HEK293T (cell line): Measurements from ENCODE around the gene SNTA1.

Source experiments
- CTCF ChIA-PET: fragments of 350-600 bp; formaldehyde crosslinking; extraction: SDS; loops from one replicate; lab custom pipeline; 2021; ENCODE audit warnings: antibody characterized with exemption, inconsistent platforms; lab: Yijun Ruan, JAX
- POLR2A ChIA-PET: fragments of 350-600 bp; formaldehyde crosslinking; extraction: SDS; loops from one replicate; lab custom pipeline; 2020; ENCODE audit warnings: antibody characterized with exemption, inconsistent platforms; lab: Yijun Ruan, JAX
- DNase-seq: peaks from one replicate; pipeline ENCODE4 v3.0.0; 2012; ENCODE audit warnings: mixed read lengths; ENCODE audit errors: extremely low spot score
- ARNT ChIP-seq: fragments of 450-650 bp; IDR thresholded peaks from 2 replicates; pipeline ENCODE4 v1.6.1; 2017; ENCODE audit warnings: mild to moderate bottlenecking
- BHLHE40 ChIP-seq: fragments of 450-650 bp; IDR thresholded peaks from 2 replicates; pipeline ENCODE4 v1.6.1; 2016; ENCODE audit warnings: mild to moderate bottlenecking, moderate library complexity, borderline replicate concordance
- CTBP1 ChIP-seq: fragments of 450-650 bp; IDR thresholded peaks from 2 replicates; pipeline ENCODE4 v1.6.1; 2016; ENCODE audit warnings: borderline replicate concordance
- ELF4 ChIP-seq: fragments of 450-650 bp; IDR thresholded peaks from 2 replicates; pipeline ENCODE4 v1.6.1; 2017; ENCODE audit warnings: antibody characterized with exemption
- FOXA1 ChIP-seq: fragments of 450-650 bp; IDR thresholded peaks from 2 replicates; pipeline ENCODE4 v1.6.1; 2016; ENCODE audit warnings: mild to moderate bottlenecking
- FOXK2 ChIP-seq: fragments of 450-650 bp; IDR thresholded peaks from 2 replicates; pipeline ENCODE4 v1.6.1; 2016; ENCODE audit warnings: mild to moderate bottlenecking
- FOXM1 ChIP-seq: fragments of 450-650 bp; IDR thresholded peaks from 2 replicates; pipeline ENCODE4 v1.6.1; 2017; ENCODE audit warnings: mild to moderate bottlenecking, borderline replicate concordance
- HDGF ChIP-seq: fragments of 450-650 bp; IDR thresholded peaks from 2 replicates; pipeline ENCODE4 v1.6.1; 2017; ENCODE audit warnings: antibody characterized with exemption, borderline replicate concordance
- L3MBTL2 ChIP-seq: fragments of 450-650 bp; conservative IDR thresholded peaks from 2 replicates; pipeline ENCODE4 v1.6.1; 2016; ENCODE audit warnings: mild to moderate bottlenecking
- LEF1 ChIP-seq: fragments of 450-650 bp; IDR thresholded peaks from 2 replicates; pipeline ENCODE4 v1.6.1; 2017; ENCODE audit warnings: mild to moderate bottlenecking, borderline replicate concordance
- NFRKB ChIP-seq: fragments of 450-650 bp; IDR thresholded peaks from 2 replicates; pipeline ENCODE4 v1.6.1; 2016; ENCODE audit warnings: mild to moderate bottlenecking, moderate library complexity
- PKNOX1 ChIP-seq: fragments of 450-650 bp; IDR thresholded peaks from 2 replicates; pipeline ENCODE4 v1.6.1; 2016
- SP1 ChIP-seq: fragments of 450-650 bp; IDR thresholded peaks from 2 replicates; pipeline ENCODE4 v1.6.1; 2017
- SUZ12 ChIP-seq: fragments of 450-650 bp; IDR thresholded peaks from 2 replicates; pipeline ENCODE4 v1.6.1; 2016; ENCODE audit warnings: mild to moderate bottlenecking
- TARDBP ChIP-seq: fragments of 450-650 bp; IDR thresholded peaks from 2 replicates; pipeline ENCODE4 v1.6.1; 2016
- ZNF384 ChIP-seq: fragments of 450-650 bp; IDR thresholded peaks from 2 replicates; pipeline ENCODE4 v1.6.1; 2016

SNTA1 gene

GRCh38 chr20:33408716-33409654 is 34.6 kb downstream of the SNTA1 start:
- TF ChIP-seq ZNF384 (no peak), SP1 (no peak), L3MBTL2 (no peak), LEF1 (no peak), NFRKB (no peak), TARDBP (no peak), ELF4 (no peak), HDGF (no peak), PKNOX1 (no peak), FOXM1 (no peak), FOXK2 (no peak)
- DNase-seq = no peak
- POLR2A ChIA-PET = interaction anchor here (3.1 kb wide), 1 partner anchor 7 kb away, joined by 15 read pairs; the partner anchor contains the start of gene CDK5RAP1
- CTCF ChIA-PET = no interaction called here

- no peak for TF ChIP-seq SP1
- no peak for TF ChIP-seq LEF1
- TF ChIP-seq TARDBP = no peak
- TF ChIP-seq FOXK2 = no peak
- no peak for TF ChIP-seq HDGF
- no peak for DNase-seq
- ChIA-PET CTCF (no interaction called here), POLR2A (no interaction called here)
Observed at GRCh38 chr20:33408313-33408712, 35.2 kb downstream of the SNTA1 start.

- ChIA-PET POLR2A (no interaction called here), CTCF (no interaction called here)
- no peak for DNase-seq
- TF ChIP-seq CTBP1 = no peak
- TF ChIP-seq SP1 = no peak
- TF ChIP-seq TARDBP = no peak
- no peak for TF ChIP-seq NFRKB
- TF ChIP-seq ARNT = no peak
- no peak for TF ChIP-seq FOXM1
- TF ChIP-seq LEF1 = no peak
- no peak for TF ChIP-seq HDGF
- no peak for TF ChIP-seq FOXK2
- no peak for TF ChIP-seq L3MBTL2
- no peak for TF ChIP-seq SUZ12
- no peak for TF ChIP-seq FOXA1
- no peak for TF ChIP-seq PKNOX1
- no peak for TF ChIP-seq ZNF384
- TF ChIP-seq BHLHE40 = no peak
- no peak for TF ChIP-seq ELF4
Observed at GRCh38 chr20:33407796-33408195, 35.8 kb downstream of the SNTA1 start.

GRCh38 chr20:33407251-33407650 is 36.3 kb downstream of the SNTA1 start:
- POLR2A ChIA-PET = no interaction called here
- DNase-seq = no peak
- CTCF ChIA-PET = no interaction called here
- TF ChIP-seq LEF1 (no peak), HDGF (no peak), ELF4 (no peak), CTBP1 (no peak), SP1 (no peak), L3MBTL2 (no peak), FOXK2 (no peak), FOXA1 (no peak), ZNF384 (no peak), BHLHE40 (no peak), TARDBP (no peak), NFRKB (no peak), PKNOX1 (no peak), ARNT (no peak)

- ChIA-PET POLR2A (no interaction called here), CTCF (no interaction called here)
- TF ChIP-seq ARNT (no peak), SP1 (no peak), L3MBTL2 (no peak), LEF1 (no peak), FOXK2 (no peak), PKNOX1 (no peak), FOXA1 (no peak), NFRKB (no peak), ZNF384 (no peak), ELF4 (no peak), BHLHE40 (no peak), SUZ12 (no peak), CTBP1 (no peak), TARDBP (no peak), FOXM1 (no peak), HDGF (no peak)
Observed at GRCh38 chr20:33404281-33404680, 39.3 kb downstream of the SNTA1 start.

More at GRCh38 chr20:33404281-33404680, 39.3 kb downstream of the SNTA1 start:
- no peak for DNase-seq
